Thyroid gland (tissue), 4 donors: Measurements from ENCODE around the gene MCF2L. TPM values are rescaled to one million over a fixed set of nuclear protein-coding genes. Genes with fewer than 3 reads are reported as not detected.

Source experiments
- DNase-seq, 2 donors: peaks; one replicate each; pipeline ENCODE4 v3.0.0-alpha.2; 2019
- H3K27ac ChIP-seq, 3 donors: fragments of 200-600 bp; sonication (generic); 1 replicate in 2 of 3; 2 replicates in 1 of 3; pipeline ENCODE4 v1.5.1; 2016 to 2019; ENCODE audit warnings: mild to moderate bottlenecking in 1 of 3, moderate library complexity in 1 of 3
- H3K27me3 ChIP-seq: fragments of 200-600 bp; sonication (generic); one replicate; pipeline ENCODE4 v1.5.1; 2019
- H3K36me3 ChIP-seq, 2 donors: fragments of 200-600 bp; sonication (generic); one replicate each; pipeline ENCODE4 v1.5.1; 2016 to 2019
- H3K4me1 ChIP-seq, 2 donors: fragments of 200-600 bp; sonication (generic); one replicate each; pipeline ENCODE4 v1.5.1; 2017 to 2019
- H3K4me3 ChIP-seq, 3 donors: fragments of 200-600 bp; sonication (generic); replicated peaks in 1 of 3; 1 replicate in 2 of 3; 2 replicates in 1 of 3; pipeline ENCODE4 v1.5.1; 2016; ENCODE audit warnings: mild to moderate bottlenecking in 1 of 3
- H3K9me3 ChIP-seq: fragments of 200-600 bp; sonication (generic); one replicate; pipeline ENCODE4 v1.5.1; 2017
- POLR2A ChIP-seq, 2 donors: fragments of 450-650 bp; IDR thresholded peaks; one replicate each; pipeline ENCODE4 v1.6.1; 2017; ENCODE audit warnings: antibody characterized with exemption in 2 of 2, mild to moderate bottlenecking in 2 of 2, moderate library complexity in 1 of 2
- WGBS, 2 donors: methylation state at CpG; one replicate each; pipeline ENCODE4 v1.1.5; 2017; 5-methylcytosine and 5-hydroxymethylcytosine counted together
- intact Hi-C: fragments of 100-400 bp; cut with DNase I; formaldehyde crosslinking; loops from one replicate; pipeline ENCODE4 v1.15.1; 2023
- total RNA-seq, 4 donors: library from RNA; depleted of rRNA; stranded (reverse); fragments of >200 nt; gene quantifications; one replicate each; pipeline ENCODE4 v1.2.3, GENCODE V29; 2016
- TF ChIP-seq, protein P1 (sequence below), 6 experiments: fragments of 200-600 bp in 3 of 6; fragments of 450-650 bp in 3 of 6; sonication (generic) in 3 of 6; IDR thresholded peaks; one replicate each; pipeline ENCODE4 v1.5.1; 2016 to 2019; ENCODE audit warnings: antibody characterized with exemption in 6 of 6, mild to moderate bottlenecking in 2 of 6, inconsistent platforms in 1 of 6, moderate library complexity in 1 of 6

The MCF2L gene
- total RNA-seq, 4 donors from 2014 or later: 35.6 to 83.4 (median 43.6) TPM

DNA sequence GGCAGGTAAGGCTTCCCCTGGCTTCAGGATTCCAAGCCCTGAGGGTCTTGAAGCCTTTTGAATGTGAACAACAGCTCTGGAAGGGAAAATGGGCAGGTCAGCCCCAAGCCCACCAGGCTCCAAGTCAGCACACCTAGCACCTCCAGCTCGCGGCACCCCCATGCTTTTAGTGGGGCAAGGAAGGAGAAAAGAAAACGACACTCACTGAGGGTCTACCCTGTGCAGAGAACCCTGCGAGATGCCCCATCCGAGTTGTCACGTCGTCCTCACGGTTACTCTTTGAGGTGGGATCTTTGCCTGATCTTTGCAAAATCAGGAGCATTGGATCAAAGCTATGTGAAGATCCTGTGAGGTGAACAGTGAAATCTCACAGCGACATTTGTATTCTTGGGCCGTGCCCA lies 147.9 kb downstream of the MCF2L start:
- Histone ChIP-seq H3K36me3 (no peaks in the 10 kb centered on the region), H3K27ac (no peak overlapping the region), H3K4me3 (no peak overlapping the region), H3K9me3 (no peaks in the 10 kb centered on the region), H3K4me1 (no peaks in the 10 kb centered on the region), H3K27me3 (no peaks in the 10 kb centered on the region)
- TF ChIP-seq, protein P1, sequence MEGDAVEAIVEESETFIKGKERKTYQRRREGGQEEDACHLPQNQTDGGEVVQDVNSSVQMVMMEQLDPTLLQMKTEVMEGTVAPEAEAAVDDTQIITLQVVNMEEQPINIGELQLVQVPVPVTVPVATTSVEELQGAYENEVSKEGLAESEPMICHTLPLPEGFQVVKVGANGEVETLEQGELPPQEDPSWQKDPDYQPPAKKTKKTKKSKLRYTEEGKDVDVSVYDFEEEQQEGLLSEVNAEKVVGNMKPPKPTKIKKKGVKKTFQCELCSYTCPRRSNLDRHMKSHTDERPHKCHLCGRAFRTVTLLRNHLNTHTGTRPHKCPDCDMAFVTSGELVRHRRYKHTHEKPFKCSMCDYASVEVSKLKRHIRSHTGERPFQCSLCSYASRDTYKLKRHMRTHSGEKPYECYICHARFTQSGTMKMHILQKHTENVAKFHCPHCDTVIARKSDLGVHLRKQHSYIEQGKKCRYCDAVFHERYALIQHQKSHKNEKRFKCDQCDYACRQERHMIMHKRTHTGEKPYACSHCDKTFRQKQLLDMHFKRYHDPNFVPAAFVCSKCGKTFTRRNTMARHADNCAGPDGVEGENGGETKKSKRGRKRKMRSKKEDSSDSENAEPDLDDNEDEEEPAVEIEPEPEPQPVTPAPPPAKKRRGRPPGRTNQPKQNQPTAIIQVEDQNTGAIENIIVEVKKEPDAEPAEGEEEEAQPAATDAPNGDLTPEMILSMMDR (IDR thresholded peaks at IDR 0.05): no peak
- no peak for TF ChIP-seq POLR2A (IDR thresholded peaks at IDR 0.05)
- intact Hi-C loops: no loop called here
- DNase-seq: no peak
- WGBS, 2 donors: 86 to 87% methylated on average over 10 of the region's 10 CpGs

DNA sequence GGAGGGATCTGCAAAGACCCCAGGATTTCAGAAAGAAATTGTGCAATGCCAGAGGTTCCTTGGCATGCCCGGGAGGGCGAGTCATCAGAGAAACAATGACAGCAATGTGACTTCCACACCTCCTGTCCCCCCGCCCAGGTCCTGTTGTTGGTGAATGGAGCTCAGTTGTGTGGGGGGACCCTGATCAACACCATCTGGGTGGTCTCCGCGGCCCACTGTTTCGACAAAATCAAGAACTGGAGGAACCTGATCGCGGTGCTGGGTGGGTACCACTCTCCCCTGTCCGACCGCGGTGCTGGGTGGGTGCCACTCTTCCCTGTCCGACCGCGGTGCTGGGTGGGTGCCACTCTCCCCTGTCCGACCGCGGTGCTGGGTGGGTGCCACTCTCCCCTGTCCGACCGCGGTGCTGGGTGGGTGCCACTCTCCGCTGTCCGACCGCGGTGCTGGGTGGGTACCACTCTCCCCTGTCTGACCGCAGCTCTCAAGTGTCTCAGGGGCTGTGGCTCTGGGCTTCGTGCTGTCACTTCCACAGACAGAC lies 148.4 kb downstream of the MCF2L start:
- TF ChIP-seq POLR2A (IDR thresholded peaks at IDR 0.05): no peak
- TF ChIP-seq, protein P1 (IDR thresholded peaks at IDR 0.05): no peak
- Histone ChIP-seq H3K4me3 (no peak overlapping the region), H3K9me3 (no peaks in the 10 kb centered on the region), H3K36me3 (no peaks in the 10 kb centered on the region), H3K4me1 (no peaks in the 10 kb centered on the region), H3K27ac (no peak overlapping the region), H3K27me3 (no peaks in the 10 kb centered on the region)
- intact Hi-C loops: no loop called here
- no peak for DNase-seq
- 95% methylated on average over 23 of the region's 26 CpGs for WGBS, 2 donors

DNA sequence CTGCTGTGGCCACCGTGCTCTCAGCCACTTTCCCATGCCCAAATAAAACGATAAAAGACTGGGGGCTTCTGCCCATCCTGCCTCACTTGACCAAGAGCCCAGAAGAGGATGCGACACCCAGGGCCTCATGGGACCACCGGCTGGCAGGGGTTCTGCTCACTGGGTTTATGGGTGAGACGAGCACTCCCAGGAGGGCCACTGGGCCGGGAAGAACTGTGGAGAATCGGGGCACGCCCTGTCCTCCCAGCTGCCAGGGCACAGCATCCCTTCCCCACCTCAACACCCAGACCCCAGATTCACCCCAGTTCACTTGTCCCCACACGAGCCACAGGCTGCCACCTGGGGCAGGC lies 148.9 kb downstream of the MCF2L start:
- no peak overlapping the region for H3K4me3 ChIP-seq
- no peak overlapping the region for H3K27ac ChIP-seq
- no peaks in the 10 kb centered on the region for H3K27me3 ChIP-seq
- intact Hi-C loops: no loop called here
- no peaks in the 10 kb centered on the region for H3K36me3 ChIP-seq
- TF ChIP-seq, protein P1 (IDR thresholded peaks at IDR 0.05): no peak
- TF ChIP-seq POLR2A (IDR thresholded peaks at IDR 0.05): no peak
- no peaks in the 10 kb centered on the region for H3K4me1 ChIP-seq
- no peak for DNase-seq
- no peaks in the 10 kb centered on the region for H3K9me3 ChIP-seq
- WGBS, 2 donors: 76% methylated on average over 4 of the region's 9 CpGs; no CpG with 5 or more reads in 1 of the 2 donors

DNA sequence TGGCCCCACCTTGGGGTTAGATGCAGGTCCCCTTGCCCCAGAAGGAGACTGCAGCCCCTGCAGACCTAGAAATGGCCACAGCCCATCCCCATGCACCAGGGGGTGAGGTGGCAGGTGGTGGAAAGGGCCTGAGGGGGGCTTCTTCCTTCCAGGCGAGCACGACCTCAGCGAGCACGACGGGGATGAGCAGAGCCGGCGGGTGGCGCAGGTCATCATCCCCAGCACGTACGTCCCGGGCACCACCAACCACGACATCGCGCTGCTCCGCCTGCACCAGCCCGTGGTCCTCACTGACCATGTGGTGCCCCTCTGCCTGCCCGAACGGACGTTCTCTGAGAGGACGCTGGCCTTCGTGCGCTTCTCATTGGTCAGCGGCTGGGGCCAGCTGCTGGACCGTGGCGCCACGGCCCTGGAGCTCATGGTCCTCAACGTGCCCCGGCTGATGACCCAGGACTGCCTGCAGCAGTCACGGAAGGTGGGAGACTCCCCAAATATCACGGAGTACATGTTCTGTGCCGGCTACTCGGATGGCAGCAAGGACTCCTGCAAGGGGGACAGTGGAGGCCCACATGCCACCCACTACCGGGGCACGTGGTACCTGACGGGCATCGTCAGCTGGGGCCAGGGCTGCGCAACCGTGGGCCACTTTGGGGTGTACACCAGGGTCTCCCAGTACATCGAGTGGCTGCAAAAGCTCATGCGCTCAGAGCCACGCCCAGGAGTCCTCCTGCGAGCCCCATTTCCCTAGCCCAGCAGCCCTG lies 149.4 kb downstream of the MCF2L start:
- WGBS, 2 donors: 89% methylated on average over 17 to 40 of the region's 42 CpGs
- H3K4me3 ChIP-seq: no peak overlapping the region
- no peaks in the 10 kb centered on the region for H3K27me3 ChIP-seq
- H3K4me1 ChIP-seq: no peaks in the 10 kb centered on the region
- intact Hi-C loops: no loop called here
- no peak for DNase-seq
- TF ChIP-seq, protein P1 (IDR thresholded peaks at IDR 0.05): no peak
- no peak for TF ChIP-seq POLR2A (IDR thresholded peaks at IDR 0.05)
- no peaks in the 10 kb centered on the region for H3K9me3 ChIP-seq
- H3K27ac ChIP-seq: no peak overlapping the region
- no peaks in the 10 kb centered on the region for H3K36me3 ChIP-seq

DNA sequence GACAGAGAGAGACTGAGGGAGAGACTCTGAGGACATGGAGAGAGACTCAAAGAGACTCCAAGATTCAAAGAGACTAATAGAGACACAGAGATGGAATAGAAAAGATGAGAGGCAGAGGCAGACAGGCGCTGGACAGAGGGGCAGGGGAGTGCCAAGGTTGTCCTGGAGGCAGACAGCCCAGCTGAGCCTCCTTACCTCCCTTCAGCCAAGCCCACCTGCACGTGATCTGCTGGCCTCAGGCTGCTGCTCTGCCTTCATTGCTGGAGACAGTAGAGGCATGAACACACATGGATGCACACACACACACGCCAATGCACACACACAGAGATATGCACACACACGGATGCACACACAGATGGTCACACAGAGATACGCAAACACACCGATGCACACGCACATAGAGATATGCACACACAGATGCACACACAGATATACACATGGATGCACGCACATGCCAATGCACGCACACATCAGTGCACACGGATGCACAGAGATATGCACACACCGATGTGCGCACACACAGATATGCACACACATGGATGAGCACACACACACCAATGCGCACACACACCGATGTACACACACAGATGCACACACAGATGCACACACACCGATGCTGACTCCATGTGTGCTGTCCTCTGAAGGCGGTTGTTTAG lies 150.3 kb downstream of the MCF2L start:
- Histone ChIP-seq H3K36me3 (no peaks in the 10 kb centered on the region), H3K27ac (no peak overlapping the region), H3K27me3 (no peaks in the 10 kb centered on the region), H3K9me3 (no peaks in the 10 kb centered on the region), H3K4me3 (no peak overlapping the region), H3K4me1 (no peaks in the 10 kb centered on the region)
- 81 to 88% methylated on average over 16 of the region's 16 CpGs for WGBS, 2 donors
- no peak for DNase-seq
- intact Hi-C loops: no loop called here
- TF ChIP-seq POLR2A (IDR thresholded peaks at IDR 0.05): no peak
- TF ChIP-seq, protein P1 (IDR thresholded peaks at IDR 0.05): no peak
